ENCODE results near the gene FARP2.

DNA sequence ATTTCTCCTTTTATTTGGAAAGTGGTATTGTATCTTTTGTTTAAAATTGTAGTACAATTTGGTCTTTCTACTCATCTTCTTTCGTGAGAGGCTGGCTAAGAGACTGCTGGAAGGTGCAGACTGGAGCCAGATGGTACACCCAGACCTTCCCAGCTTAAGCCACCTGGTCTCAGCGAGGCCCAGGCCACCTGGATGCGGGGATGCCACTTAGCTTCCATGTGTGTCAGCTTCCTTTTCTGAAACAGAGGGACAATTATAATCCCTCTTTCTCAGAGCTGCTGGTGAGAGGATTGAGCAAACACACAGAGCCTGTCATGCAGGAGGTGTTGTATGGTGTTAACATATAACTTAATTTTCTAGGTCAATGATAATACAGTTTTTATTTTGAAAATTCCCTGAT is 17.4 kb downstream of the FARP2 start:
- TF ChIP-seq EP300 (IDR thresholded peaks at IDR 0.05) (no peak), POLR2A (IDR thresholded peaks at IDR 0.05) (no peak), POLR2AphosphoS5 (IDR thresholded peaks at IDR 0.05) (no peak)
- TF ChIP-seq, protein P1, sequence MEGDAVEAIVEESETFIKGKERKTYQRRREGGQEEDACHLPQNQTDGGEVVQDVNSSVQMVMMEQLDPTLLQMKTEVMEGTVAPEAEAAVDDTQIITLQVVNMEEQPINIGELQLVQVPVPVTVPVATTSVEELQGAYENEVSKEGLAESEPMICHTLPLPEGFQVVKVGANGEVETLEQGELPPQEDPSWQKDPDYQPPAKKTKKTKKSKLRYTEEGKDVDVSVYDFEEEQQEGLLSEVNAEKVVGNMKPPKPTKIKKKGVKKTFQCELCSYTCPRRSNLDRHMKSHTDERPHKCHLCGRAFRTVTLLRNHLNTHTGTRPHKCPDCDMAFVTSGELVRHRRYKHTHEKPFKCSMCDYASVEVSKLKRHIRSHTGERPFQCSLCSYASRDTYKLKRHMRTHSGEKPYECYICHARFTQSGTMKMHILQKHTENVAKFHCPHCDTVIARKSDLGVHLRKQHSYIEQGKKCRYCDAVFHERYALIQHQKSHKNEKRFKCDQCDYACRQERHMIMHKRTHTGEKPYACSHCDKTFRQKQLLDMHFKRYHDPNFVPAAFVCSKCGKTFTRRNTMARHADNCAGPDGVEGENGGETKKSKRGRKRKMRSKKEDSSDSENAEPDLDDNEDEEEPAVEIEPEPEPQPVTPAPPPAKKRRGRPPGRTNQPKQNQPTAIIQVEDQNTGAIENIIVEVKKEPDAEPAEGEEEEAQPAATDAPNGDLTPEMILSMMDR (IDR thresholded peaks at IDR 0.05), result no peak
